ENCODE measurements around the gene KIAA1549. TPM values are rescaled to one million over a fixed set of nuclear protein-coding genes. Genes with fewer than 3 reads are reported as not detected.

The KIAA1549 gene
- total and polyA plus RNA-seq, 2 of the 4 experiments (the other 2 are of a cell fraction) = 1.3 to 3.3 TPM

GRCh38 chr7:138917771-138918170 is 63.4 kb downstream of the KIAA1549 start:
- H3K14ac ChIP-seq (replicated peaks; ENCODE audit: low read depth, low read length) = no peak overlapping the region
- peaks cover 8 to 14% of the 10 kb centered on the region in 2 experiments; a peak in 3 of 4 replicates for H3K79me1 ChIP-seq (ENCODE audit: low read depth in 1 of 2, low read length in 2 of 2)
- no peak overlapping the region for H2BK120ac ChIP-seq (ENCODE audit: low read depth, low read length)
- no peak overlapping the region for H2BK20ac ChIP-seq (ENCODE audit: low read depth, low read length)
- CTCF ChIA-PET = no interaction called here
- H3K56ac ChIP-seq (ENCODE audit: extremely low read depth, insufficient read depth, low read length) = no peak overlapping the region
- H4K8ac ChIP-seq (ENCODE audit: low read depth in 2 of 2, low read length in 2 of 2) = no peak overlapping the region
- H3K9ac ChIP-seq (ENCODE audit: low read depth, low read length) = no peak overlapping the region
- H3K23ac ChIP-seq (ENCODE audit: low read depth, low read length) = no peak overlapping the region
- TSS peak; percentile 60 for BruUV-seq (replicated peaks)
- no peak for DNase-seq
- peaks cover 2% of the 10 kb centered on the region; the same call in 1 of the 2 replicates for H3K36me3 ChIP-seq (ENCODE audit: control insufficient read depth, insufficient read depth, low read length)
- WGBS, 2 experiments (ENCODE audit: extremely low coverage in 2 of 2, insufficient read length in 1 of 2) = 97% methylated on average over 6 of the region's 16 CpGs; no CpG with 5 or more reads in 1 of the 2 experiments
- H4K5ac ChIP-seq (ENCODE audit: low read depth, low read length) = no peak overlapping the region
- H3K27me3 ChIP-seq (ENCODE audit: control insufficient read depth, insufficient read depth, low read length) = no peaks in the 10 kb centered on the region
- H2AK5ac ChIP-seq (ENCODE audit: low read depth, low read length) = no peak overlapping the region
- H3K4ac ChIP-seq (ENCODE audit: low read depth, low read length) = no peak overlapping the region
- dilution Hi-C loops (cut with HindIII; ENCODE audit: low sequenced_read_pairs, unreplicated experiment) (no loop called here), in situ Hi-C loops (cut with MboI; ENCODE audit: low sequenced_read_pairs) (no loop called here), intact Hi-C loops (cut with micrococcal nuclease) (no loop called here)
- H2BK5ac ChIP-seq (ENCODE audit: low read depth, low read length, poor library complexity, severe bottlenecking) = no peak overlapping the region
- H3K18ac ChIP-seq (ENCODE audit: low read depth, low read length) = no peak overlapping the region
- no peaks in the 10 kb centered on the region for H4K20me1 ChIP-seq (ENCODE audit: insufficient read depth, low read length)
- no peak overlapping the region for H4K91ac ChIP-seq (ENCODE audit: insufficient read depth, low read depth, low read length)
- TF ChIP-seq CTCF (conservative IDR thresholded peaks at IDR 0.05; ENCODE audit: low read depth, low read length) = no peak
- no peak for TF ChIP-seq MAZ (IDR thresholded peaks at IDR 0.05; ENCODE audit: borderline replicate concordance, low read depth, low read length)
- no peak for TF ChIP-seq NFE2L2 (IDR thresholded peaks at IDR 0.05; ENCODE audit: low read depth, low read length)
- no peak for TF ChIP-seq CHD1 (IDR thresholded peaks at IDR 0.05; ENCODE audit: low read depth, low read length)
- no peak for TF ChIP-seq MXI1 (IDR thresholded peaks at IDR 0.05; ENCODE audit: borderline replicate concordance, low read depth, low read length)
- no peak for TF ChIP-seq POLR2A (IDR thresholded peaks at IDR 0.05; ENCODE audit: low read depth, low read length)
- no peak for TF ChIP-seq FOS (IDR thresholded peaks at IDR 0.05; ENCODE audit: low read depth, low read length)
- H2AFZ ChIP-seq (replicated peaks; ENCODE audit: low read length, poor library complexity) = no peak overlapping the region
- peaks cover 9% of the 10 kb centered on the region for H3K4me1 ChIP-seq (ENCODE audit: control insufficient read depth, insufficient read depth, low read length)
- no peak overlapping the region for H2BK15ac ChIP-seq (ENCODE audit: low read depth, low read length)
- no peak overlapping the region for H3K27ac ChIP-seq (ENCODE audit: insufficient read depth, low read length)
- POLR2A ChIA-PET (ENCODE audit: unreplicated experiment) = no interaction called here
- H3K4me2 ChIP-seq (ENCODE audit: low read depth, low read length) = no peak overlapping the region
- no peak for ATAC-seq (ENCODE audit: low read depth)
- H3K9me1 ChIP-seq (ENCODE audit: insufficient read depth, low read length) = peaks cover 10% of the 10 kb centered on the region
- no peak overlapping the region for H3K4me3 ChIP-seq (ENCODE audit: insufficient read depth, low read depth, low read length)
- H3K9me3 ChIP-seq (ENCODE audit: control insufficient read depth, insufficient read depth, low read length) = no peaks in the 10 kb centered on the region
- H2AK9ac ChIP-seq (replicated peaks; ENCODE audit: low read depth, low read length, poor library complexity) = no peak overlapping the region
